ENCODE data around the gene ZBTB7A.

Gene ZBTB7A

GRCh38 chr19:4069331-4069959 is 2.7 kb upstream of the ZBTB7A start:
- no peak for DNase-seq (ENCODE audit: low read depth in 1 of 2, low spot score in 1 of 2)

GRCh38 chr19:4068047-4068966 is 1.6 kb upstream of the ZBTB7A start:
- no peak for DNase-seq (ENCODE audit: low read depth in 1 of 2, low spot score in 1 of 2)

GRCh38 chr19:4067396-4068046 is 822 bp upstream of the ZBTB7A start:
- DNase-seq (ENCODE audit: low read depth in 1 of 2, low spot score in 1 of 2), result no peak

DNA sequence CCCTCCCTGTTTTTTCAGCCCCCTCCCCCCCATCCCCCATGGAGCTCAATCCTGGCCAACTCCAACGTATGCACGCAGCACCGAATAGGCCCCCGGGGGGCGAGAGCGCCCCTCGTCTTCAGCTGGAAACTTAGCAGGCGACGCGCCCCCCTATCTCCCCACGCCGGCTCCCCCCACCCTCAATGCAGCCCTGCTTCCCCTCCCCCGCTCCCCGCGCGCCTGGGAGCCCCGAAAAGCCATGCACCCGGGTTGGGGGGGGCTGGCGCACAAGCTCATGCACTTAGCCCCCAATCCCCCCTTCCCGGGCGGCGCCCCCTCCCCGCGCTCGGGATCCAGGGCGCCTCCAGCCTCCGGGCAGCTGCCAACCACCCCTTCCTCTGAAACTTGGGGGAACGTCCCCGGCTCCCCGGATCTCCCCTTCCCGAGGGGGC is 508 bp downstream of the ZBTB7A start:
- no peak for DNase-seq (ENCODE audit: low read depth in 1 of 2, low spot score in 1 of 2)

DNA sequence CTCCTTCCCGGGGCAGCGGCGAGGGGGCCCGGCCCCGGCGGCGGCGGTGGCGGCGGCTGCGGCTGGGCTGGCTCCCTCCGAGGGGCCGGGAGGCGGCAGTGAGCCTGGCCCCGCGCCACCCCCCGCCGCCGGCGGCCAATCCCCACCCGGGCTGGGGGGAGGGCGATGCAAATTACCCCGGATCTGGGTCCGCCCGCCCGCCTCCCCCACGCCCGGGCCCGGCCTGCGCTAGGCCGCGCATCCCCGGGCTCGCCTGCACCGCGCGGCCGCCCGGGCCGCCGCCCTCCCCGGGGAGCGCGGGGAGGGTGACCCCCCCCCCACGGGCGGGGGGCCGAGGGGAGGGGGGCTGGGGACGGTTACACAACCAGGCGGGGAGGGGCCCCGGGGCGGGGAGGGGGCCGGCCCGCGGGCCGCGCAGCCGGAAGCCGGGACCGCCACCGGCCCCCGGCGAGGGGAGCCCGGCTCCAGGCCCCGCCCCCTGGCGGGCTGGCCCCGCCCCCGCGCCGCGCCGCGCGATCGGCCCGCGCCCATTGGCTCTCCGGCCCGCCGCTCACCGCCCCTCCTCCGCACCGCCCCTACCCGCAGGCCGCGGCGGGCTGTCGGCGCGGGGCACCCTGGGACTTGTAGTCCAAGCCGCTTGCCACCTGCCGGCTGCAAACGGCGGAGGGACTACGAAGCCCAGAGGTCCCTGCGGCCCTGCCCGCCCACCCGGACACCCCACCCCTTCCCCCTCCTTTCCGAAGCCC is 1.1 kb downstream of the ZBTB7A start:
- DNase-seq (ENCODE audit: low read depth in 1 of 2, low spot score in 1 of 2), result peak; percentile 92 to 94

GRCh38 chr19:4064496-4065260 is 2.0 kb downstream of the ZBTB7A start:
- DNase-seq (ENCODE audit: low read depth in 1 of 2, low spot score in 1 of 2), result no peak

- no peak for DNase-seq (ENCODE audit: low read depth in 1 of 2, low spot score in 1 of 2)
Measured at GRCh38 chr19:4064149-4064495, 2.6 kb downstream of the ZBTB7A start.

DNA sequence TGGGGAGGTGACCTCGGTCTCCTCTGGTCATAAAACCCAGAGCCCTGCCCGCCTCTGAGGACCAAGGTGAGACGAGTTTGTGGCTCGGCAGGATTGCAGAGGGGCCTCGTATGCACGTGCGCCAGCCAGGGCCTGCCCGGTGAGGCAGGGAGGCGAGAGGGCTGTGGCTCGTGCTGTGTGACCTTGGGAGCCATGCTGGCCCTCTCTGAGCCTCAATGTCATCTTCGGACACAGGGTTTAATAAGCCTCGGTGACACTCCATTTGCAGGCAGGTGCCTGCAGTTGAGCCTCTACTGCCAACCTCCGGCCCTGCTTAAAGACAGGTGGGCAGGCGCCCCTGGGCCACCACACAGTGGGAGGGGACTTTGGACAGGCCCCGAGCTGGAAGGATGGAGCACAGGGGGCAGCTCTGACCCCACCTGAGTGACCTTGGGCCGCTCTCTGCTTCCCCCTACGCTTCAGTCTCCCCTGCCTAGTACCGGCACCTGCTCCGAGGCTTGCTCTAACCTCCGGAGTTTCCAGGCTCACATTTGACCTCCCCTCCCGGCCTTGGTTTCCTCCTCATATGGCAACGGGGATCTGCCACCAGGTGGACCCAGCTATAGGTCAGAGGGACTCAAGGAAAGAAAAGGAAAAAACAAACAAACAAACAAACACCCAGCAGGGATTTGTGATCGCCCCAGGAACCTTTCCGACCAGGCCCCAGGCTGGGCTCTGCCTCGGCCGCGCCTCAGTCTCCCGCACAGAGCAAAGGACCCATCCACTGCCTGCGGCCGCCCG is 3.1 kb downstream of the ZBTB7A start:
- DNase-seq (ENCODE audit: low read depth in 1 of 2, low spot score in 1 of 2), result no peak

DNA sequence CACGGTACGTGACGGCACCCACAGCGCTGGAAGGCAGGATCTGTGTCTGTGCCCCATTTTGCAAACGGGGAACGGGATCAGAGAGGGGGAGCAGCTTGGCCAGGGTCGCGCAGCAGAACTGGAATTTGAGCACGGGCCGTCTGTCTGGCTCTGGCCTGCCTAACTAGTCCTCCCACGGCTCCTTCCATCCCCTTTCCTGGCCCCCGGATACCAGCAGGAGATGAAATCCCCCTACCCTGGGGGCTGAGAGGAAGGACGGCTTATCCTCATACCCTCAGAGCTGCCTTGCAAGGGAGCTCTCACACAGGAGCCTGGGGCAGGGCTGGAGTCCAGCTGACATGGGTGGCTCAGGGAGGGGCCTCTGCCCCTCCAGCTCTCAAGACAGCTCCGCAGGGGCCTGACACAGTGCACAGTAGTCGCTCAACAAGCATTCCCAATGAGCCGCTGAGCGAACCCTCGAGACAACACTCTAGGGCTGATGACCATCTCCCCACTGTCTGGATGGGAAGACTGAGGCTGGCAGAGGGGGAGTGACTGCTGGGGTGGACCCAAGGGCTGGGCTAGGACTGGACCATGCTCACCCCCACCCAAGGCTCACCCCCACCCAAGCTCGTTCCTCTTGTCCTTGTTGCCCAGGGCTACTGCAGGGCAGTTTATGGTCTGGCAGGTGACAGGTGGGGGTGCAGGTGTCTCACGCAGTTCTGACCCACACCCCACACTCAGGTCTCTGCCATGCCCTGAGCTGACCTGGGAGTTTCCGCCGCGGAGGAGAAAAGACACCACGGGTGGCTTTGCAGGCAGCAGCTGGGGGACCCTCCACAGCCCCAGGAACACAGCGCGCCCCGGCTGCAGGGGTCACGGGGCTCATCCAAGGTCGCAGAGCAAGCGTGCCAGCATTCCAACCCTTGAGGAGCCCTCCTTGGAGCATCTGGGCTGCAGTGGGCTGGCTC is 4.0 kb downstream of the ZBTB7A start:
- no peak for DNase-seq (ENCODE audit: low read depth in 1 of 2, low spot score in 1 of 2)

GRCh38 chr19:4061683-4062418 is 4.8 kb downstream of the ZBTB7A start:
- DNase-seq (ENCODE audit: low read depth in 1 of 2, low spot score in 1 of 2), result no peak

- no peak for DNase-seq (ENCODE audit: low read depth in 1 of 2, low spot score in 1 of 2)
Measured at GRCh38 chr19:4061178-4061682, 5.5 kb downstream of the ZBTB7A start.

DNA sequence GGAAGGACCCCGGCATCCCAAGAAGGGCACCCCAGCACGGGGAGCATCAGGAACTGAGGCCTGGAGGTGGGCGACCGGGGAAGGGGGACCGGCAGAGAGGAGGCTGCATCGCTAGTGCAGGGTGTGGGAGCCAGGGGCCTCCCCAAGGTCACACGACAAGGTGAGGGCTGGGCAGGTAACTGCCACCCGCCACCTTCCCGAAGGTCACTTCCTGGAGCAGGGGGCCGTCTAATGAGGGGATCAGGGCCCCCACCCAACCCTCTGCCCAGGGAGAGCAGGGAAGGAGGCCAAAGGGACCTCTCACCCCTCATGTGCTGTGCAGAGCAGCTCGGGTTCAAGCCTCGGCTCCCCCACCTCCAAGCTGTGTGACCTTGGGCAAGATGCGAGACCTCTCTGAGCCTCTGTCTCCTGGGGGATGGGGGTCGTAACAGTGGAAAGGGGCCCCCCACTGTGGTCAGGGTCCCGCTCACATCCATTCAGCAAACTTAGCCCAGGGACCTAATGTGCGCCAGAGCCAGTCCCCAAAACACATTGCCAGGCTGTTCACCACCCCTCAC is 6.0 kb downstream of the ZBTB7A start:
- no peak for DNase-seq (ENCODE audit: low read depth in 1 of 2, low spot score in 1 of 2)

DNA sequence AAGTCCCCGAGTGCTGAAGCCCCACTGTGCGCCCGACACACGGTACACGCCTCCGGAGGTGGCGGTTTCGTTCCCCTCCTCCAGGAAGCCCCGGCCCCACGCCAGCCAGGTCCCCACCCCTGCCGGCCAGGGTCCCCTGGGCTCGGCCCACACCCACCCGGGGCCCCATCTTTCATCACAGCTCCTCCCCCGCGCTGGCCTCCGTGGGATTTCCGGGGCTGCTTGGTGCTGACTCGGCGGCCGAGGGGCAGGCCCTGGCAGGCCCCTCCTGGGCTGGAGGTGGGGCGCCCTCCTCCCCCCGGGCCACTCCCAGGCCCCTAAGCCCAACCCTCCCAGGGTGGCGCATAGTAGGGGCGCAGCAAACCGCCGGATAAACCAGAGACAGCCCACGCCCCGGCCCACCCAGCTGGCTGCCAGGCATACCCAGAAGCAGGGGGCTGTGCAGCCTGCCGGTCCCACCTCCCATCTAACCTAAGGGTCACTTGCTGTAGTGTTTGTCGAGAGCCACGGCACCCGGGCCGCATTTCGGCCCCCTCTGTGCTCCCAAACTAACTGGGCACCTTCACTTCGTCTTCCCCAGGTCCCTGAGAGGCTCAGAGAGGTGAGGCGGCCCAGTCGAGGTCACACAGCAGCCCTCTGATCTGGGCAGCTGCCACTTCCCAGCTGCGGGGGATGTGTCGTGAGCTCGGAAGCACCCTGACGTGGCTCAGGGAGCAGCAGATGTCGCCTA is 6.6 kb downstream of the ZBTB7A start:
- DNase-seq (ENCODE audit: low read depth in 1 of 2, low spot score in 1 of 2), result no peak

- DNase-seq (ENCODE audit: low read depth in 1 of 2, low spot score in 1 of 2), result no peak
Measured at GRCh38 chr19:4059453-4059871, 7.2 kb downstream of the ZBTB7A start.

GRCh38 chr19:4058693-4059452 is 7.8 kb downstream of the ZBTB7A start:
- DNase-seq (ENCODE audit: low read depth in 1 of 2, low spot score in 1 of 2), result no peak
